SK-N-SH (cell line): ENCODE measurements around the gene GRM7. TPM values are rescaled to one million over a fixed set of nuclear protein-coding genes. Genes with fewer than 3 reads are reported as not detected.

ENCODE experiments used
- CTCF ChIA-PET: fragments of 300-600, 350-600 bp; formaldehyde crosslinking; extraction: SDS; loops from one replicate; lab custom pipeline; 2021; lab: Yijun Ruan, JAX
- POLR2A ChIA-PET: fragments of 350-600 bp; sonication (Branson Sonifier 250); formaldehyde crosslinking; extraction: SDS; loops from one replicate; lab custom pipeline; 2020; ENCODE audit warnings: antibody characterized with exemption, inconsistent platforms; lab: Yijun Ruan, JAX
- DNase-seq: peaks from one replicate; pipeline ENCODE4 v3.0.0; 2012
- H2AFZ ChIP-seq: fragments of 200-600 bp; sonication (generic); 2 replicates; pipeline ENCODE4 v1.8.1; 2016; ENCODE audit warnings: antibody characterized with exemption, mild to moderate bottlenecking, low read depth
- H3F3A ChIP-seq: fragments of 200-600 bp; sonication (generic); replicated peaks from 2 replicates; pipeline ENCODE3; 2016; ENCODE audit warnings: antibody characterized with exemption, mild to moderate bottlenecking; ENCODE audit not compliant: insufficient read depth
- H3K27ac ChIP-seq, 2 experiments: fragments of 200-500 bp in 1 of 2; fragments of 200-600 bp in 1 of 2; sonication (Bioruptor generic) in 1 of 2; sonication (generic), shearing (Covaris generic) in 1 of 2; 2 replicates each; pipeline versions ENCODE4 v1.5.1 to v1.6.1; 2014 to 2016; ENCODE audit warnings: low read depth in 2 of 2, inconsistent platforms in 1 of 2, low read length in 1 of 2, mild to moderate bottlenecking in 1 of 2, mixed read lengths in 1 of 2
- H3K27me3 ChIP-seq: fragments of 200-600 bp; sonication (generic), shearing (Covaris generic); 2 replicates; pipeline ENCODE4 v1.6.1; 2016; ENCODE audit warnings: mixed run types; ENCODE audit not compliant: insufficient read depth
- H3K36me3 ChIP-seq, 2 experiments: fragments of 200-500 bp in 1 of 2; fragments of 200-600 bp in 1 of 2; sonication (Bioruptor generic) in 1 of 2; sonication (generic) in 1 of 2; replicated peaks in 1 of 2; 2 replicates each; pipeline versions ENCODE3 to v1.5.1; 2014 to 2016; ENCODE audit warnings: low read length in 1 of 2, mild to moderate bottlenecking in 1 of 2; ENCODE audit not compliant: insufficient read depth in 2 of 2, control insufficient read depth in 1 of 2
- H3K4me1 ChIP-seq, 2 experiments: fragments of 200-500 bp in 1 of 2; fragments of 200-600 bp in 1 of 2; sonication (Bioruptor generic) in 1 of 2; sonication (generic), shearing (Covaris generic) in 1 of 2; 2 replicates each; pipeline versions ENCODE4 v1.5.1 to v1.6.1; 2014 to 2016; ENCODE audit warnings: low read depth in 1 of 2, low read length in 1 of 2, mixed run types in 1 of 2; ENCODE audit not compliant: insufficient read depth in 2 of 2, control insufficient read depth in 1 of 2
- H3K4me2 ChIP-seq: fragments of 200-600 bp; sonication (generic), shearing (Covaris generic); 2 replicates; pipeline ENCODE4 v1.6.1; 2017; ENCODE audit warnings: mixed run types
- H3K4me3 ChIP-seq, 2 experiments: fragments of 200-500 bp in 1 of 2; fragments of 200-600 bp in 1 of 2; sonication (Bioruptor generic) in 1 of 2; sonication (generic), shearing (Covaris generic) in 1 of 2; 2 replicates each; pipeline versions ENCODE4 v1.5.1 to v1.8.1; 2014 to 2016; ENCODE audit warnings: low read depth in 2 of 2, inconsistent platforms in 1 of 2, low read length in 1 of 2, mild to moderate bottlenecking in 1 of 2, mixed read lengths in 1 of 2, moderate library complexity in 1 of 2
- H3K79me2 ChIP-seq: fragments of 200-600 bp; sonication (generic); 2 replicates; pipeline ENCODE4 v1.8.1; 2017; ENCODE audit warnings: mild to moderate bottlenecking; ENCODE audit not compliant: insufficient read depth
- H3K9ac ChIP-seq: fragments of 200-600 bp; sonication (generic); 2 replicates; pipeline ENCODE4 v1.6.1; 2017; ENCODE audit warnings: mixed run types
- H3K9me2 ChIP-seq: fragments of 200-600 bp; sonication (generic); 2 replicates; pipeline ENCODE4 v1.6.1; 2017; ENCODE audit warnings: mixed run types
- H3K9me3 ChIP-seq: fragments of 200-600 bp; sonication (generic); 2 replicates; pipeline ENCODE4 v1.6.1; 2017; ENCODE audit warnings: mixed run types, mild to moderate bottlenecking, moderate library complexity
- H4K20me1 ChIP-seq: fragments of 200-600 bp; sonication (generic); 2 replicates; pipeline ENCODE4 v1.6.1; 2017; ENCODE audit warnings: mild to moderate bottlenecking, mixed run types; ENCODE audit not compliant: insufficient read depth
- CHD2 ChIP-seq: fragments of 150-350 bp; IDR thresholded peaks from 2 replicates; pipeline ENCODE4 v1.6.1; 2018; ENCODE audit warnings: low read length; ENCODE audit not compliant: partially characterized antibody
- CTCF ChIP-seq: fragments of 200-600 bp; sonication (generic); IDR thresholded peaks from 2 replicates; pipeline ENCODE4 v1.6.1; 2017; ENCODE audit warnings: antibody characterized with exemption, mild to moderate bottlenecking, moderate library complexity
- FOXJ3 ChIP-seq: sonication (generic); formaldehyde crosslinking; IDR thresholded peaks from 2 replicates; pipeline ENCODE4 v1.5.1; 2020; ENCODE audit warnings: mild to moderate bottlenecking, missing genetic modification reagents
- FOXM1 ChIP-seq: IDR thresholded peaks from 2 replicates; pipeline ENCODE4 v1.4.0; 2012; ENCODE audit warnings: low read depth, mild to moderate bottlenecking
- MXI1 ChIP-seq: IDR thresholded peaks from 2 replicates; pipeline ENCODE4 v1.6.1; 2012; ENCODE audit warnings: mild to moderate bottlenecking, low read depth, low read length, improper control_type of control experiment
- RAD21 ChIP-seq: IDR thresholded peaks from 2 replicates; pipeline ENCODE4 v1.6.1; 2012; ENCODE audit warnings: mild to moderate bottlenecking, low read length
- RXRA ChIP-seq: IDR thresholded peaks from 2 replicates; pipeline ENCODE4 v1.4.0; 2012; ENCODE audit warnings: low read depth, mild to moderate bottlenecking, borderline replicate concordance
- SMC3 ChIP-seq: IDR thresholded peaks from 2 replicates; pipeline ENCODE4 v1.6.1; 2012; ENCODE audit warnings: low read depth, low read length, improper control_type of control experiment
- TEAD4 ChIP-seq: IDR thresholded peaks from 2 replicates; pipeline ENCODE4 v1.4.0; 2012; ENCODE audit warnings: mild to moderate bottlenecking, borderline replicate concordance; ENCODE audit not compliant: insufficient read depth
- USF2 ChIP-seq: fragments of 150-350 bp; IDR thresholded peaks from 2 replicates; pipeline ENCODE4 v1.6.1; 2017; ENCODE audit warnings: antibody characterized with exemption, low read length, low read depth, borderline replicate concordance
- YY1 ChIP-seq: IDR thresholded peaks from 2 replicates; pipeline ENCODE4 v1.4.0; 2012; ENCODE audit warnings: low read depth, mild to moderate bottlenecking
- WGBS: methylation state at CpG from one replicate; pipeline ENCODE4 v1.1.6; 2017; ENCODE audit warnings: low lambda C conversion rate; 5-methylcytosine and 5-hydroxymethylcytosine counted together
- polyA plus RNA-seq, 3 experiments: library from polyadenylated mRNA; depleted of rRNA; stranded (reverse); fragments of >200 nt; gene quantifications; 2 replicates each; pipeline ENCODE4 v1.2.3, GENCODE V29; 2012

The GRM7 gene
- polyA plus RNA-seq, 1 of the 3 experiments (the other 2 are of a cell fraction) = 0.03 TPM

GRCh38 chr3:7285505-7285904 is 424.6 kb downstream of the GRM7 start:
- no peak for DNase-seq
- TF ChIP-seq RAD21 (peak; percentile 63), FOXJ3 (CRISPR knock-in tag) (no peak), SMC3 (peak; percentile 8; the same call in 1 of the 2 replicates)
- no peaks in the 10 kb centered on the region for H3K4me1 ChIP-seq
- H3K9me2 ChIP-seq = no peaks in the 10 kb centered on the region
- WGBS = 26% methylated on average over 3 of the region's 3 CpGs
- no peaks in the 10 kb centered on the region for H3F3A ChIP-seq
- no peak overlapping the region for H3K27ac ChIP-seq
- CTCF ChIA-PET = interaction anchor here (0.6 to 1.0 kb wide), 2 partner anchors 111 to 826 kb away, joined by 3 to 4 read pairs; no protein-coding TSS in a partner anchor
- H3K36me3 ChIP-seq = no peaks in the 10 kb centered on the region
- H3K27me3 ChIP-seq = no peaks in the 10 kb centered on the region
- POLR2A ChIA-PET = no interaction called here
- no peak overlapping the region for H3K4me2 ChIP-seq
- no peaks in the 10 kb centered on the region for H3K9me3 ChIP-seq
- H3K79me2 ChIP-seq = no peaks in the 10 kb centered on the region
- no peak overlapping the region for H3K9ac ChIP-seq
- H4K20me1 ChIP-seq = no peaks in the 10 kb centered on the region
- no peak overlapping the region for H3K4me3 ChIP-seq
- H2AFZ ChIP-seq = no peak overlapping the region

- H3K27me3 ChIP-seq = no peaks in the 10 kb centered on the region
- no peak overlapping the region for H2AFZ ChIP-seq
- POLR2A ChIA-PET = no interaction called here
- no peaks in the 10 kb centered on the region for H4K20me1 ChIP-seq
- H3K4me2 ChIP-seq = no peak overlapping the region
- H3K4me1 ChIP-seq = no peaks in the 10 kb centered on the region
- no peak for DNase-seq
- 37% methylated on average over 3 of the region's 3 CpGs for WGBS
- H3K9me2 ChIP-seq = no peaks in the 10 kb centered on the region
- no peak overlapping the region for H3K27ac ChIP-seq
- no peaks in the 10 kb centered on the region for H3F3A ChIP-seq
- TF ChIP-seq USF2 (no peak), FOXJ3 (CRISPR knock-in tag) (no peak), FOXM1 (no peak), YY1 (no peak), RXRA (no peak), CTCF (no peak), RAD21 (no peak), CHD2 (no peak), MXI1 (no peak), TEAD4 (no peak)
- H3K9ac ChIP-seq = no peak overlapping the region
- CTCF ChIA-PET = interaction anchor here (1.7 kb wide), 1 partner anchor 16 kb away, joined by 4 read pairs; no protein-coding TSS in a partner anchor
- H3K36me3 ChIP-seq = no peaks in the 10 kb centered on the region
- H3K9me3 ChIP-seq = no peaks in the 10 kb centered on the region
- H3K4me3 ChIP-seq = no peak overlapping the region
- H3K79me2 ChIP-seq = no peaks in the 10 kb centered on the region
Measured at GRCh38 chr3:7288133-7288532, 427.2 kb downstream of the GRM7 start.
